HepG2 (cell line): ENCODE data around the gene GHRL. TPM values are rescaled to one million over a fixed set of nuclear protein-coding genes. Genes with fewer than 3 reads are reported as not detected.
A peak's percentile ranks its signal among the peaks of the same experiment; 100 is the strongest.

Experiments
- CEBPB ChIP-seq: IDR thresholded peaks from 2 replicates; pipeline ENCODE4 v1.6.1; 2011; ENCODE audit warnings: low read depth, low read length, improper control_type of control experiment, borderline replicate concordance
- CHCHD3 ChIP-seq: sonication (generic); formaldehyde crosslinking; IDR thresholded peaks from 2 replicates; pipeline ENCODE4 v1.8.0; 2022; ENCODE audit warnings: mild to moderate bottlenecking, missing genetic modification reagents, moderate library complexity
- E2F1 ChIP-seq: sonication (generic); formaldehyde crosslinking; IDR thresholded peaks from 2 replicates; pipeline ENCODE4 v1.5.0; 2020; ENCODE audit warnings: missing genetic modification reagents
- HNRNPL ChIP-seq: fragments of 200-400 bp; formaldehyde crosslinking; IDR thresholded peaks from 2 replicates; pipeline ENCODE4 v1.6.1; 2017; ENCODE audit warnings: mild to moderate bottlenecking, low read depth, low read length
- KLF15 ChIP-seq: sonication (generic); formaldehyde crosslinking; IDR thresholded peaks from 2 replicates; pipeline ENCODE4 v1.8.1; 2023; ENCODE audit warnings: borderline replicate concordance, mild to moderate bottlenecking, inconsistent platforms, missing genetic modification reagents, mixed read lengths
- NKX3-1 ChIP-seq: sonication (generic); formaldehyde crosslinking; IDR thresholded peaks from 2 replicates; pipeline ENCODE4 v1.5.0; 2020; ENCODE audit warnings: missing genetic modification reagents
- RBM22 ChIP-seq: fragments of 200-400 bp; formaldehyde crosslinking; optimal IDR thresholded peaks from 2 replicates; pipeline ENCODE3; 2017; ENCODE audit warnings: mild to moderate bottlenecking, low read length, moderate library complexity
- SP5 ChIP-seq: IDR thresholded peaks from 2 replicates; pipeline ENCODE4 v1.6.1; 2016; ENCODE audit warnings: low read depth, borderline replicate concordance
- STAT6 ChIP-seq: sonication (generic); formaldehyde crosslinking; IDR thresholded peaks from 2 replicates; pipeline ENCODE4 v1.4.0; 2020; ENCODE audit warnings: missing genetic modification reagents, mild to moderate bottlenecking, borderline replicate concordance
- TOPORS ChIP-seq: sonication (generic); formaldehyde crosslinking; IDR thresholded peaks from 2 replicates; pipeline ENCODE4 v1.8.0; 2023; ENCODE audit warnings: mild to moderate bottlenecking, missing genetic modification reagents
- ZNF318 ChIP-seq: sonication (generic); formaldehyde crosslinking; IDR thresholded peaks from 2 replicates; pipeline ENCODE4 v1.4.0; 2020; ENCODE audit warnings: mild to moderate bottlenecking, missing genetic modification reagents
- ZNF503 ChIP-seq: sonication (generic); formaldehyde crosslinking; IDR thresholded peaks from 2 replicates; pipeline ENCODE4 v1.4.0; 2020; ENCODE audit warnings: missing genetic modification reagents
- ZNF558 ChIP-seq: sonication (generic); formaldehyde crosslinking; IDR thresholded peaks from 2 replicates; pipeline ENCODE4 v1.9.0; 2022; ENCODE audit warnings: mild to moderate bottlenecking, missing genetic modification reagents, borderline replicate concordance
- ZSCAN31 ChIP-seq: sonication (generic); formaldehyde crosslinking; IDR thresholded peaks from 2 replicates; pipeline ENCODE4 v1.5.0; 2020; ENCODE audit warnings: low read depth, mild to moderate bottlenecking, missing genetic modification reagents
- polyA plus RNA-seq, 8 experiments: library from polyadenylated mRNA; depleted of rRNA in 3 of 8; stranded (reverse) in 7 of 8; unstranded in 1 of 8; fragments of >200 nt; fragmentation: Illumina TruSeq in 4 of 8; extraction: Trizol in 4 of 8; gene quantifications; 2 replicates each; pipeline versions ENCODE4 v1.2.1 to v1.2.3, GENCODE V29; 2011 to 2016; ENCODE audit warnings: low read depth in 4 of 8, missing spikeins in 1 of 8, mixed read lengths in 1 of 8; ENCODE audit not compliant: insufficient read depth in 1 of 8
- total RNA-seq, 5 experiments: library from RNA; depleted of rRNA; stranded (reverse); fragments of >200 nt; fragmentation: Illumina TruSeq; extraction: Trizol; gene quantifications; 2 replicates each; pipeline ENCODE4 v1.2.3, GENCODE V29; 2016; ENCODE audit warnings: low read depth in 1 of 5

The GHRL gene
- total and polyA plus RNA-seq, 2 of the 13 experiments (the other 11 are each of a cell fraction or from before 2014, with no cell fraction given): 0.09 TPM; not detected in 1

- no peak for TF ChIP-seq ZNF318 (CRISPR knock-in tag)
- peak; percentile 55 for TF ChIP-seq RBM22
- peak; percentile 28; the same call in 1 of the 2 replicates for TF ChIP-seq ZNF503 (CRISPR knock-in tag)
- 0 out of 2 replicates have a peak, but pooled peaks have one; percentile 13 for TF ChIP-seq SP5 (CRISPR knock-in tag)
- TF ChIP-seq STAT6: no peak
- TF ChIP-seq ZSCAN31: no peak
- no peak for TF ChIP-seq CHCHD3
- TF ChIP-seq HNRNPL: no peak
- no peak for TF ChIP-seq TOPORS (CRISPR knock-in tag)
- TF ChIP-seq ZNF558 (CRISPR knock-in tag): peak; percentile 41; the same call in 1 of the 2 replicates
- no peak for TF ChIP-seq CEBPB
- no peak for TF ChIP-seq E2F1 (CRISPR knock-in tag)
- TF ChIP-seq NKX3-1: no peak
- no peak for TF ChIP-seq KLF15 (CRISPR knock-in tag)
These were observed at the start of gene GHRL (continued) for GRCh38 chr3:10292505-10293419.
